Measurements from ENCODE around the gene TPO.

The TPO gene

DNA sequence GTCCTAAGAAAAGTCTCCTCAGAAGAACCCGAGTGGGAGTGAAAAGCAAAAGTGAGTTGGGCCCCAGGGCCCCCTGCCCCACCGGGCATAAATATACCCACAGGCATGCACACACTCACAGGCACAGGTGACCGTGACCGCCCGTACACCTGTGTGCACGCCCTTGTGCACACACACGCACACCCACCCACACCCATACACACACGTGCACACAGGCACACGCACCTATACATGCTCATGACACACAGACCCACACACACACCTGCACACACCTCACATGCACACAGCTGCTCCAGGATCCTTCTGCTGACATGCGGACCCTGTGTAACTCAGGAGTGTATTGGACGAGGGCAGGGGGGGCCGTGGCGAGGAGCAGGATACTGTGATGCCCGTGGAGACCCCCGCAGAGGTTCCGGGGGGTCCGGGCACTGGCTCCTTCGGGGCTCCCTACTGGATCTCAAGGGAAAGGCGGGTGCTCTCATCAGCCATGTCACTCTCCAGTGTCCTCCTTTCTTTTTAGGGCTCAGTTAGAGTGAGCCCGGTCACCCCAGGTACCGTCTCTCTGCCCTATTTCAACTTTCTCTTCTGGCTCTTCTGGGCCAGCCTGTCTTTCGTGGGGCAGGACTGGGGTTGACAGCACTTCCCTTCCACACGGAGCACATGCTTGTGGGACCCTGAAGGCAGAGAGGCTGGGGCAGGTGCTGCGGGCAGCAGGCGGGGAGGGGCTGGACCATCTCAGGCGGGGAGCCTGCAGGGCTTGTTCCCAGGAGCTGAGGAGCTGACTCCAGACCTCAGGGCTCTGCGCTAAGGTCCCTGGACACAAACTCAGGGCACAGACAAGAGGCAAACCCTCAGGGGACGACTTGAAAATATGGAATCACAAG, 48.5 kb downstream of the TPO start:
- Histone ChIP-seq H3K4me2 (ENCODE audit: low read length) (no peak overlapping the region), H3K4me3 (ENCODE audit: low read depth, low read length) (no peak overlapping the region), H3K4me1 (no peaks in the 10 kb centered on the region), H2AFZ (no peak overlapping the region), H3K9me3 (ENCODE audit: control insufficient read depth, low read length) (no peaks in the 10 kb centered on the region), H3K9ac (no peak overlapping the region), H3K79me2 (no peaks in the 10 kb centered on the region), H3K27ac (no peak overlapping the region), H3K27me3 (ENCODE audit: control insufficient read depth, insufficient read depth, low read length) (no peaks in the 10 kb centered on the region), H3K36me3 (ENCODE audit: control insufficient read depth, insufficient read depth, low read length) (no peaks in the 10 kb centered on the region)
- no peak for TF ChIP-seq CTCF (IDR thresholded peaks at IDR 0.05)

- Histone ChIP-seq H3K4me1 (no peaks in the 10 kb centered on the region), H3K27me3 (ENCODE audit: control insufficient read depth, insufficient read depth, low read length) (no peaks in the 10 kb centered on the region), H3K79me2 (no peaks in the 10 kb centered on the region), H2AFZ (no peak overlapping the region), H3K27ac (no peak overlapping the region), H3K4me2 (ENCODE audit: low read length) (no peak overlapping the region), H3K4me3 (ENCODE audit: low read depth, low read length) (no peak overlapping the region), H3K9me3 (ENCODE audit: control insufficient read depth, low read length) (no peaks in the 10 kb centered on the region), H3K9ac (no peak overlapping the region), H3K36me3 (ENCODE audit: control insufficient read depth, insufficient read depth, low read length) (no peaks in the 10 kb centered on the region)
- no peak for TF ChIP-seq CTCF (IDR thresholded peaks at IDR 0.05)
Observed at GRCh38 chr2:1462994-1463393, 49.7 kb downstream of the TPO start.

DNA sequence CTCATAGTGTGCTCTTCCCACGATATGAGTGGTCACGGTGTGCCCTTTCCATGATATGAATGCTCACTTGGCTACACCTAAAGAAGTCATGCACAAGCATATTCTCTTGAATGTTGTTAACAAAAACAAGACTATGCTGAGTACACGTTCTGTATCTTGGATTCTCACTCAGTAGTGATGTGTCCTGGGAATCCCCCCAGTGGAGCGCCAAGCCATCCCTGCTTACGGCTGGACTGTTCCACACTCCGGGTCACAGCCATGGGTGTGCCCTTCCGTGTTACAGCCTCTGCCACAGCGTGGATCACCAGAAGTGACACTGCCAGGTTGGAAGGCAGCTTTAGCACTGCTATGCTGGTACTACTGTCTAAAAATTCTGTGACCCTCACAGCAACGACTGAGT, 59.1 kb downstream of the TPO start:
- TF ChIP-seq CTCF (IDR thresholded peaks at IDR 0.05), result no peak
- Histone ChIP-seq H3K36me3 (ENCODE audit: control insufficient read depth, insufficient read depth, low read length) (no peaks in the 10 kb centered on the region), H3K4me2 (ENCODE audit: low read length) (no peak overlapping the region), H3K4me3 (ENCODE audit: low read depth, low read length) (no peak overlapping the region), H3K79me2 (no peaks in the 10 kb centered on the region), H3K9me3 (ENCODE audit: control insufficient read depth, low read length) (no peaks in the 10 kb centered on the region), H2AFZ (no peak overlapping the region), H3K4me1 (no peaks in the 10 kb centered on the region), H3K9ac (no peak overlapping the region), H3K27me3 (ENCODE audit: control insufficient read depth, insufficient read depth, low read length) (no peaks in the 10 kb centered on the region), H3K27ac (no peak overlapping the region)

GRCh38 chr2:1476617-1477195, 63.4 kb downstream of the TPO start:
- no peak for TF ChIP-seq CTCF (IDR thresholded peaks at IDR 0.05)
- no peak overlapping the region for H3K4me3 ChIP-seq (ENCODE audit: low read depth, low read length)
- H2AFZ ChIP-seq, result no peak overlapping the region
- no peak overlapping the region for H3K27ac ChIP-seq
- H3K4me1 ChIP-seq, result no peaks in the 10 kb centered on the region
- no peaks in the 10 kb centered on the region for H3K27me3 ChIP-seq (ENCODE audit: control insufficient read depth, insufficient read depth, low read length)
- H3K4me2 ChIP-seq (ENCODE audit: low read length), result no peak overlapping the region
- no peaks in the 10 kb centered on the region for H3K9me3 ChIP-seq (ENCODE audit: control insufficient read depth, low read length)
- H3K79me2 ChIP-seq, result no peaks in the 10 kb centered on the region
- no peak overlapping the region for H3K9ac ChIP-seq
- no peaks in the 10 kb centered on the region for H3K36me3 ChIP-seq (ENCODE audit: control insufficient read depth, insufficient read depth, low read length)

All from parathyroid adenoma (tissue), 2 donors.